Umbilical cord (tissue), 2 donors: ENCODE data around the gene ITGAD. TPM values are rescaled to one million over a fixed set of nuclear protein-coding genes. Genes with fewer than 3 reads are reported as not detected.

ENCODE experiments used
- DNase-seq: peaks from one replicate; pipeline ENCODE4 v3.0.0-alpha.2; 2015; ENCODE audit warnings: low spot score
- total RNA-seq: library from RNA; depleted of rRNA; stranded (reverse); fragments of >200 nt; gene quantifications from one replicate; pipeline ENCODE4 v1.2.3, GENCODE V29; 2014; ENCODE audit warnings: low replicate concordance; ENCODE audit not compliant: insufficient read depth

Gene ITGAD
- total RNA-seq: not detected

DNA sequence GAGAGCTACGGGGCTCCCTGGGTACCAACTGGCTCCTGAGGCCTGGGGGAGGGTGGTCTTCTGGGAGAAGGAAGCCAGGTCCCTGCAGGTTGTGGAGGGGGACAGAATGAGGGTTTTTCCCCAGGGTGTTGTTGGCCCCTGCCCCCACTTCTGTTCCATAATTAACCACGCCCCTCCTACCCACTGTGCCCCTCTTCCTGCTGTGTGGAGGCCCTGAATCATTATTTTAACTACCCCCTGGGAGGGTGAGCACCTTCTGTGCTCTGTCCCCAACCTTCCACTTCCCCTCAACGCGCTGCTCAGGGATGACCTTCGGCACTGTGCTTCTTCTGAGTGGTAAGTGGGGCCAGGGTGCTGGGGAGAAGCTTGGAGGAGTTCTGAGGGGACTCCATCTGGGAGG, at the start of gene ITGAD:
Gene ITGAD (plus strand): TSS at position 280 of the 400 bp plus-strand sequence. CDS start 26 bp downstream, at position 306.
- no peak for DNase-seq

DNA sequence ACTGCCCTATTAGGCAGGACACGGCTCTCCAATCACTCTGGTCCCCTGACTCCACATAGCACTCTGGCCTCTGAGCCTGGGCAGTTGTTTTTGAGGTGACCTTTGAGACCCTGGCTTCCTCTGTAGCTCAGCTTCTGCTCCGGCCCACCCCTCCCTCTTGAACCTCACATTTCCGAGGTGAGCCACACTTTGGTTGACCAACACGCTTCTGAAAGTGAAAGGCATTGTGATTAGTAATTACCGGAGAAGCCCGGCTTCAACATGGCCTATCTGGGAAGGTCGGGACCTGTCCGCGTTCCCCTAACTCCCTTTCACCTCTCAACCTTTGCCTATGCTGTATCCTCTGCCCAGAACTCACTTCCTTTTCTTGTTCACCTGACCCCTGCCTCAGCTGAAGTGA, 48.4 kb upstream of the ITGAD start:
- DNase-seq: no peak

DNA sequence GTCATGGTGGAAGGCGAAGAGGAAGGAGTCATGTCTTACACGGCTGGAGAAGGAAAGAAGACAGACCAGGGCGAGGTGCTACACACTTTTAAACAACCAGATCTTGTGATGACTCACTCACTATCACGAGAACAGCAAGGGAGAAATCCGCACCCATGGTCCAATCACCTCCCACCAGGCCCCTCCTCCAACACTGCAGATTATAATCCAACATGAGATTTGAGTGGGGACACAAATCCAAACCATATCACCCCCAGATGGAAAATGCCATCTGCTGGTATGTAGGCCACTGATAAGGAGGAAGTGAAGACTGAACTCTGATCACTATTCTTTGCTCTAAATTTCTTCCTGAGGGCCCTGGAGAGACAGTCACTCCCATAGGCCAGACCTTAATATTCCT, 45.7 kb upstream of the ITGAD start:
- no peak for DNase-seq

GRCh38 chr16:31348579-31348978, 44.6 kb upstream of the ITGAD start:
- no peak for DNase-seq

DNA sequence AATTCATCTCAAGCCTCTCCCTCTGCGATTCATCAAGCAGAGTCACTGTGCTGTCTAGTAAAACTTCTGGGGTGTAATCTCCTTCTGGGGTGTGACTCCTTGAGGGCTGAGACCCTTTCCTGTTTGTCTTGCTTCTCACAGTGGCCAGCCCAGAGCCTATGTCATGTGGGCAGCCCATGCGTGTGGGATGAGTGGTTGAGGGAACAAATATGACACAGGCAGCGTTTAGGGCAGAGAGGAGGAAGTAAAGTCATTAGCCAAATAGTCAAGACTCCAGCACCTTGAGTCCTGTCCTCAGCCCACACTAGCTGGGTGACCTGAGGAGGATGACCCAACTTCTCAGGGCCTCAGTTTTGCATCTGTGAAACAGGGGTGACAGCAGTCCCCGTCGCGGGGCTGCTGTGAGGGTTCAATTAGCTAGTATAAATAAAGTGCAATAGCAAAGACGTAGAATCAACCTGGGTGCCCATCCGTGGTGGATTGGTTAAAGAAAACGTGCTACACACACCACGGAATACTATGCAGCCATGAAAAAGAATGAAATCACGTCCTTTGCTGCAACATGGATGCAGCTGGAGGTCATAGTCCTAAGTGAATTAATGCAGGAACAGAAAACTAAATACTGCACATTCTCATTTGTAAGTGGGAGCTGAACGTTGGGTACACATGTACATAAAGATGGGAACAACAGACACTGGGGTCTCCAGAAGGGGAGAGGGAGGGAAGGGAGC, 42.7 kb upstream of the ITGAD start:
- DNase-seq: no peak

GRCh38 chr16:31351246-31351941, 41.7 kb upstream of the ITGAD start:
- DNase-seq: no peak

DNA sequence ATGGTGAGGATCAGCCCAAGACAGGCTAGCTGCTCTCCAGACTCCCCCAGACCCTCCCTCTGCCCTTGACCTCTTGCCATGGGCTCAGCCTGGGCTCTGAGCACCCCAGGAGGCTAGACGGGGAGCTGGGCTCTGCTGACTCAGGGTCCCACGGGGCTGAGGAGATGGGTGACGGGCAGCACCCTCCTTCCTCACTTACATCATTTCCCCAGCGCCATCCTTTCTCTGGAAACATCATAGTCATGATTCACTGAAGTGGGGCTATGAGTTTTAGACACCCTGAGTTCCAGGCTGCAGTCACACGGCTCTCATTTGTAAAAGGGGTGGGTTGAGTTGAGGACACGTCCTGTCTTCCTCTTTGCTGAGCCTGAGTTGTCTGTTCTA, 41.2 kb upstream of the ITGAD start:
- no peak for DNase-seq

- peak; percentile 35 for DNase-seq
Observed at GRCh38 chr16:31352376-31353115, 40.6 kb upstream of the ITGAD start.

DNA sequence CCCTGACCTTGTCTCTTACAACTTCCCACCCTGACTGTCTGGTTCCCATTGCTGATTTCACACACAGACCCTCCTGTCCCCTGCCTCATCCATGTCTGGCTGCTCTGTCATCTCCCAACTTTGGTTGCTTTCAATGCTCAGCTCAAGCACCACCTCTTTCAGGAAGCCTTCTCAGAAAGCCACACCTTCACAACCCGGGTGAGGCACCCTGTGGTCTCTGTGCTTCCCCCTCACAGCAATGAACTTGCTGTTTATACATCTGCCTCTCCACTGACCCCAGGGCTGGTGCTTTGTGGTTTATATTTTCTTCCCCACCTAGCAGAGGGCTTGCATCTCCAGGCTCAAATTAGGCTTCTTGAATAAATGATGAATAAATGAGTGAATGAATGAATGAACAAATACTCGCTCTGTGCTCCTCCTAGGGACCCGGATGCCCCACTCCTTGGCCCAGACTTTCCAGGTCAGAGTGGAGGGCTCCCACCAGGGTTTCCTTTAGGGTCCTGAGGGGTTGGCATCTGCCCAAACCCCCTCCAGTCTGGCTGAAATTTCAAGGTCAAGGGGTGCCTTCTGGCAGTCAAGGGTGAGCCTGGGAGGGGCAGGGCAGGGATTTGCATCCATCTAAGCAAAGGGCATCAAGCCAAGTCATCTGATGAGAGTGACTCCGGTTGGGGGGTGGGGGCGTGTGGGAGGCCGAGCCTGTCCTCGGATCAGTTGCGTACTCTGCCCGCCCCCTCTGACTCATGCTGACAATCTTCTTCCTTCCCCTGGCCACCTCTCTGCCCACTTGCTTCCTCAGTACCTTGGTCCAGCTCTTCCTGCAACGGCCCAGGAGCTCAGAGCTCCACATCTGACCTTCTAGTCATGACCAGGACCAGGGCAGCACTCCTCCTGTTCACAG, 38.5 kb upstream of the ITGAD start, which contains the start of gene ITGAX:
Gene ITGAX (plus strand): TSS at position 783 of the 898 bp plus-strand sequence. CDS start 79 bp downstream, at position 862.
- no peak for DNase-seq

DNA sequence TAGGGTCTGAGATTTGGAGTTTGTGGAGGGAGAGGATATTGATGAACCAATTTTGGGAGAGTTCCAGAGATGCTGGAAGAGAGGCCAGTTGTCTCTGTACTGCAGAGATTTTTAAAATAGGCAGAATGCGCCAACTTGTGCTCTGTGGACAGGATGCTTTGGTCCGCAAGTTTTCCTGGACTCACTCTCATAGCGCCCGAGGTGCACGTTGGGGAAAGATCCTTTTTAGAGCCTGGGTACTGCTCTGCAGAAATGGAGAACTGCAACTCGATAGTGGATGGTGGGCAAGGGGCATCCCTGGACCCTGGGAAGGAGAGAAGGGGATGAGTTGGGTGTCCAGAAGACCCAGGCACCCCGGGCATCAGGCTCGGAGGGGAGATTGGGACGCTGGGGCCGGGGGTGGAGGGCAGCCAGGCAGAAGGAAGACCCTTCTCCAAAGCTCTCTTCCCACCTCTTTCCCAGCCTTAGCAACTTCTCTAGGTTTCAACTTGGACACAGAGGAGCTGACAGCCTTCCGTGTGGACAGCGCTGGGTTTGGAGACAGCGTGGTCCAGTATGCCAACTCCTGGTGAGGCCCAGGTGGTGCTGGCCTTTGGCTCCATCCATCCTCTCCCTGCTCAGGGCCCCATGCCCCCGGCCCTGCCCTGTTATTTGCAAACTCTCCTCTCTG, 37.6 kb upstream of the ITGAD start:
- no peak for DNase-seq

GRCh38 chr16:31356566-31357323, 36.4 kb upstream of the ITGAD start:
- DNase-seq: no peak

DNA sequence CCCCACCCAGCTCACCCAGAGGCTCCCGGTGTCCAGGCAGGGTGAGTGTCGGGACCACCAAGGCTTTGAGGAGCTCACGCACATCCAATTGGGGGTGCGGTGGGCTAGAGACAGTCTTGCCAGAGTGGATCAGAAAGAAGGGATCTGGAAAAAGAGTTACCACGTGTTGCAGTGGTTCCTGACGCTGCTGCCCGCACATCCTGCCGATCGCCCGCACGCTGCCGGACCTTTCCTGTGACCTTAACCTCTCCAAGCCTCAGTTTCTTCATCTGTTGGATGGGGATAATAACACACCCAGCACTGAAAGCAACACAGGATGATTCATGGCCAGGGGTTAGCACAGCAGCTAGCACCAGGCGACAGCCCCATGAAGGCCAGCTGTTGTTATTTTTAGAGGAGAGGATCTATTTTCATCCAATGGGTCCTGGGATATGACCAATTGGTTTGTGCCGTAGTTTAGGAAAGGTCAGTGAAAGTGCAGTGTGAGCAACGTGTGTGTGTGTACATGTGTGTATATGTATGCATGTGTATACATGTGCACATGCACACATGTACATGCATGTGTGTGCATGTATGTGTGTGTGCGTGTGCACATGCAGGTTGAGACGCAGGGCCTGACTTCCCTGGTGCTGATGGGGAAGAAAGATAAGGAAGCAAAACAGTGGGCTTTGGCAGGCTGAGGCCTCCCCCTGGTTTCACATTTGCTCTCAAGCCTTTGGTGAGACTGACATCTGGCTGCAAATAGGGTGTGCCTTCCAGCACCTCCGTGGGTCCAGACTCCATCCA, 35.6 kb upstream of the ITGAD start:
- no peak for DNase-seq

DNA sequence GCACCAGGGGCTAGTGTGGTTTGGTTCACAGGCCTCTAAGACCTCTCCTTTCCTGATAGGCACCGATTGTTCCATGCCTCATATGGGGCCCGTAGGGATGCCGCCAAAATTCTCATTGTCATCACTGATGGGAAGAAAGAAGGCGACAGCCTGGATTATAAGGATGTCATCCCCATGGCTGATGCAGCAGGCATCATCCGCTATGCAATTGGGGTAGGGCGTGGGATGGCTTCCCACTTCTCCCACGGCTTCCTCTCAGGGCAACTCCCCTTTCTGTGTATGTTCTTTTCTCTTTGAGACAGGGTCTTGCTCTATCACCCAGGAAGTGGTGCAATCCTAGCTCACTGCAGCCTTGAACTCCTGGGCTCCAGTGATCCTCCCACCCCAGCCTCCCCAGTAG, 32.9 kb upstream of the ITGAD start:
- DNase-seq: no peak

GRCh38 chr16:31361201-31362110, 31.7 kb upstream of the ITGAD start:
- no peak for DNase-seq

- no peak for DNase-seq
Observed at GRCh38 chr16:31362476-31363405, 30.4 kb upstream of the ITGAD start.

DNA sequence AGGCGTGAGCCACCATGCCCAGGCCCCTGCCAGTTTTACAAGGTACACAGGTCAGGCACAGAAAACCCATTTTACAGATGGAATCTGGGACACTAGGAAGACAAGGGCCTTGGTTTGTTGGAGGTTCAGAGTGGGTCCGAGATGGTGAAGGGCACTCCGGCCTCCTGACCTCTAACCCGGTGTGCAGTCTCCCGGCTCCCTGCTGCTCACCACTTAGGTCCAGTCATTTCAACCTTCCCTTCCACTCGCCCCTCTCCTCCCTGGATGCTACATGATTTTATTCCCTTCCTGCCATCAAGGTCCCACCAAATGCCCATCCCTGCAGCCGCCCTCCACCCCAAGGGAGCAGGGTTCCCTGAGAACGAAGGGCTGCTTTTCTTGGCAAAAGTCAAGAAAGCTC, 29.4 kb upstream of the ITGAD start:
- no peak for DNase-seq

DNA sequence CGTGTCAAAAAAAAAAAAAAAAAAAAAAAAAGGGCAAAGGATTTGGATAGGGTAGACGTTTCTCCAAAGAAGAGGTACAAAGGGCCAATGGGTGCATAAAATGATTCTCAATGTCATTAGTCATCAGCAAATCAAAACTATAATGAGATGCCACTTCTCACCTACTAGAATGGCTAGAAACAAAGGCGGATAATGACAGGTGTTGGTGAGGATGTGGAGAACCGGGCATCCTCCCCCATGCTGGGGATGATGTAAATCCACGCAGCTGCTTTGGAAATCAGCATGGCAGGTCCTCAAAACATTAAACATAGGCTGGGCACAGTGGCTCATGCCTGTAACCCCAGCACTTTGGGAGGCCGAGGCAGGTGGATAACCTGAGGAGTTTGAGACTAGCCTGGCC, 28.7 kb upstream of the ITGAD start:
- no peak for DNase-seq
